SHP77 treated with DMSO at 0.1 percent for 48 hours (cell line): ENCODE results near the gene SLITRK1.

Experiments used
- DNase-seq: peaks from one replicate; lab custom pipeline; 2025; lab: John Stamatoyannopoulos, UW

SLITRK1 gene, protein sequence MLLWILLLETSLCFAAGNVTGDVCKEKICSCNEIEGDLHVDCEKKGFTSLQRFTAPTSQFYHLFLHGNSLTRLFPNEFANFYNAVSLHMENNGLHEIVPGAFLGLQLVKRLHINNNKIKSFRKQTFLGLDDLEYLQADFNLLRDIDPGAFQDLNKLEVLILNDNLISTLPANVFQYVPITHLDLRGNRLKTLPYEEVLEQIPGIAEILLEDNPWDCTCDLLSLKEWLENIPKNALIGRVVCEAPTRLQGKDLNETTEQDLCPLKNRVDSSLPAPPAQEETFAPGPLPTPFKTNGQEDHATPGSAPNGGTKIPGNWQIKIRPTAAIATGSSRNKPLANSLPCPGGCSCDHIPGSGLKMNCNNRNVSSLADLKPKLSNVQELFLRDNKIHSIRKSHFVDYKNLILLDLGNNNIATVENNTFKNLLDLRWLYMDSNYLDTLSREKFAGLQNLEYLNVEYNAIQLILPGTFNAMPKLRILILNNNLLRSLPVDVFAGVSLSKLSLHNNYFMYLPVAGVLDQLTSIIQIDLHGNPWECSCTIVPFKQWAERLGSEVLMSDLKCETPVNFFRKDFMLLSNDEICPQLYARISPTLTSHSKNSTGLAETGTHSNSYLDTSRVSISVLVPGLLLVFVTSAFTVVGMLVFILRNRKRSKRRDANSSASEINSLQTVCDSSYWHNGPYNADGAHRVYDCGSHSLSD

DNA sequence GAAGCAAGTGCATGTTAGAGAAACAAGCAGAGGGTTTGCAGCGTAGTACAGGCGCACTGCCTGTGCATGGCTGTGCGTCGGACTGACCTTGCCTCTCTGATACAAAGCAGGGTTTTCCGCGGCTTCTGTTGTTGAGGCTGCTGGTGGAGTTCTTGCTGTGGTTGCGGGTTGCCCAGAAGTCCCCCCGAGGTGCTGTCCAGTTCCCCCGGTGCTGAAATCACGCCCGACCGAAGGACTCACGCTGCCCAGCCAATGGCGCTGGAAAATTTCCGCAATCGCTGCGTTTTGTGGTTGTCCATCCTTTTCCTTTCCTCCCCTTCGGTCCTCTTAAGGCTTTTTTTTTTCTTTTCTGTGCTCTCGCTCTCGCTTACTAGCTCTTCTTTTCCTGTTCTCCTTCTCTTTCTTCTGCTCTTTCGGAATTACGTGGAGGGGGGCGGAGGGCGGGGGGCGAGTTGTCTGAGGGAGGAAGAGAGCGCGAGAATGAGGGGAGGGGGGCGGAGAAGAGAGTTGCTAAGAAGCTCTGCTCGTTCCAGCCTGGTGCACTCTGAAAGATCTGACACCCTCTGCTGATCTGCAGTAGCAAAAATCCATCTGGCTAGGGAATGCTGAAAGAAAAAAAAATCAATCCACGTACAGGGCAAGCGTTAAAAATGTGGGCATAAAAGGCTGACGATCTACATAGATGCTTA, at the start of gene SLITRK1:
TSS of gene SLITRK1 (minus strand) at position 558 of the 689 bp plus-strand sequence. CDS start 967 bp downstream, outside the sequence.
- peak; percentile 46 for DNase-seq

DNA sequence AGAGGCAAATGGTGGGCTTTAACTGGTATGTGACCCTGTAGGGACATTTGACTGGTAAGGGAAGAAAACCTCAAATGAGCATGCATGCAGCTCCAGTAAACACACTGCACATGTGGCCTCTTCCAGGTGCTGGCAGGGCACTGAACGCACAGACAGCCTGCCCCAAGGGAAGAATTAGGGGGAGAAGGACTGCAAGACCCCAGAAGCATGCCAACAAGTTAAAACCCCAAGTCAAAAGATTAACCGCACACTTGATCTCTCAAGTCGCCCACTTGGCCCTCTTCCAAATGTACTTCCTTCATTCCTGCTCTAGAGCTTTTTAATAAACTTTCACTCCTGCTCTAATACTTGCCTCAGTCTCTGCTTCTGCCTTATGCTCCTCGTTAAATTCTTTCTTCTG, 46.9 kb upstream of the SLITRK1 start:
- no peak for DNase-seq

DNA sequence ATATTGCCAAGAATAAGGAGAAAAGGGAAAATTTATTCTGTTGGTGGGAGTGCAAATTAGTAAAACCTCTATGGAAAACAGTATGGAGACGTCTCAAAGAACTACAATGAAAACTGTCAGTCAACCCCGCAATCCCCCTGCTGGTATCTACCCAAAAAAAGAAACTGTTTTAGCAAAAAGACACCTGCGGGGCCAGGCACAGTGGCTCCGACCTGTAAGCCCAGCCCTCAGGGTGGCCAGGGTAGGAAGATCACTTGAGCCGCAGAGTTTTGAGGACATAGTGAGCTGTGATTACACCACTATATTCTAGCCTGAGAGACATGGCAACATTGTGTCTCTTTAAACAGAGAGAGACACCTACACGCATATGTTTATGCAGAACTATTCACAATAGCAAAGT, 37.5 kb upstream of the SLITRK1 start:
- no peak for DNase-seq

DNA sequence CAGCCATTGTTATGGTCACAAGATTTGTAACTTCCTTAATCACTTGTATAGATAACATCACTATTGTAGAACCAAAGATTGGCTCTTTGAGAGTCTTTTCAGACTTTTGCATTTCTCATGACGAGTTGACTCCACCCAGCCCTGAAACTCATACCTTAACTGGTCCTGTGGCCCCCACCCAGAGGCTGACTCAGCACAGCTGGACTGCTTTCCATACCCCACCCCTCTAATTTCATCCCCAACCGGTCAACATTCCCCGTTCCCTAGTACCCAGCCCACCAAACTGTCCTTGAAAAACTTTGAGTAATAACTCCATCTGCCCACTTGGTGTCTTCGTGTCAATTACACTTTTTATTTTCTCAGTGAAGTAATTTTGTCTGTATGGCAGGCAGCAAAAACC, 32.1 kb upstream of the SLITRK1 start:
- no peak for DNase-seq

DNA sequence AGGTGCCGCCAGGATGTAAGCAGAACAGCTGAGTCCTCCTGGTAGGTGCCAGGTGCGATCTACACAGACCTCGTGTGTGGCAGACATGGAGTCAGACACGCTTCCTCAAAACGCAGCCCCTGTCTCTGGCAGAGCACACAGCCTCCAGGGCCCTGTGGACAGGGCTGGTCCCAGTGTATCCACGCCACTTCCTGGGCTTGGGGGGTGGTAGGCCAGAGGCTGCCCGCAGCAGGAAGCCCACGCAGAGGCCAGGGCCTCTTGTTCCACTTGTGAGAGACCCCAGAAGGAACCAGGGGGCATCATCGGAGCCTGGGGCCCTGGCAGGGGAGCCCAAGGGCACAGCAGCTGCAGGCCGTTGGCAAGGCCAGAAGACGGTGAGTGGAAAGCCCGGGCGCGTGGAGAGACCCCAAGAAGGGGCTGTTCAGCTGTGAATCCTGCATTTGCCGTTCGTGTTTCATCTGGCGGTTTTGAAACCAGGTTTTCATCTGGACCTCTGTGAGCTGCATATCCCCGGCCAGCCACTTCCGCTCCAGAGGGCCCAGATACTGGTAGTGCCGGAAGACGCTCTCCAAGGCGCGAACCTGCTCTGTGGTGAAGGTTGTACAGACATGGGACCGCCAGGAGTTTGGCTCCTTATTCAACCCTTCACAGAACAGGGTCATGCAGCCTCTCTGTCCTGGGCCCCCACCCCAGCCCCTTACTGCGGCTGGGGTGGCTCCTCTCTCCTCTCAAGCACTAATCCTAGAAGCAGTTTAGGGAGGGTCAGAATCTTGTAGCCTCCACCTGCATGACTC, 25.1 kb upstream of the SLITRK1 start:
- DNase-seq = peak; percentile 24

DNA sequence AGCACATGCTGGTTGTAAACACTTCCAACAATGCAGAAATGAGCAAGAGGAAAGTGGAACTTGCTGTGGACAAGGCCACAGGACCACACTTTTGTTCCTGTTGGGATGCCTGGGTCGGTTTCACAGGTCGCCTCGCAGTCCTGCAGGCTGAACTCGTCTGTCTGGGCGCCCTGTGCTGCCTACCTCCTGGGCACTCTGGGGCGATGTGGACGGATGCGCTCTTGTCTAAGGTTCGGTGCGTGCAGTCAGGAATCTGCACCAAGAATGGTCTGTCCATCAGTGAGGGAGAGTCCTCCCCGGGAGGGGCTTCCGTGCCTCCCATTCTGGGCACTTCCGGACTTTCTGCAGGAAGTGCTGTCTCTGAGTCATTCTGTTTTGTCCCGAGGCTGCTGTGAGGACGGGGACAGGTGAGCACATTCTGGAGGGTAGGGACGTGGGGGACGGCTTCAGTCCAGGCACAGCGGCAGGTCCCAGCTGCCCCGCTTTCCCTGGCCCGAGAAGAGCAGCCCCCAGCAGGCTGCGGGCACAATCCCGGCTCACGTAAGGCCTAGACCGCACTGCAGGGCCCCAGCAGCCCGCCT, 24.1 kb upstream of the SLITRK1 start:
- DNase-seq = peak; percentile 84

DNA sequence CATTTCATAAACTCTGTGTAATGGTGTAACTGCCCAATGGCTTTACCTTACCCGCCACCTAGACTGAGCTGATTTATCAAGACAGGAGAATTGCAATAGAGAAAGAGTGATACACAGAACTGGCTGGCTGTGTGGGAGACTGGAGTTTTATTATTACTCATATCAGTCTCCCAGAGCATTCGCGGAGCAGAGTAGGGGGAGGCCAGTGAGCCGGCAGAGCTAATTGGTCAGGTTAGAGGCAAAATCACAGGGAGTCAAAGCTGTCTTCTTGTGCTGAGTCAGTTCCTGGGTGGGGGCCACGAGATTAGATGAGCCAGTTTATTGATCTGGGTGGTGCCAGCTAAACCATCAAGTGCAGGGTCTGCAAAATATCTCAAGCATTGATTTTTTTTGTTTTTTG, 23.4 kb upstream of the SLITRK1 start:
- peak; percentile 81 for DNase-seq

DNA sequence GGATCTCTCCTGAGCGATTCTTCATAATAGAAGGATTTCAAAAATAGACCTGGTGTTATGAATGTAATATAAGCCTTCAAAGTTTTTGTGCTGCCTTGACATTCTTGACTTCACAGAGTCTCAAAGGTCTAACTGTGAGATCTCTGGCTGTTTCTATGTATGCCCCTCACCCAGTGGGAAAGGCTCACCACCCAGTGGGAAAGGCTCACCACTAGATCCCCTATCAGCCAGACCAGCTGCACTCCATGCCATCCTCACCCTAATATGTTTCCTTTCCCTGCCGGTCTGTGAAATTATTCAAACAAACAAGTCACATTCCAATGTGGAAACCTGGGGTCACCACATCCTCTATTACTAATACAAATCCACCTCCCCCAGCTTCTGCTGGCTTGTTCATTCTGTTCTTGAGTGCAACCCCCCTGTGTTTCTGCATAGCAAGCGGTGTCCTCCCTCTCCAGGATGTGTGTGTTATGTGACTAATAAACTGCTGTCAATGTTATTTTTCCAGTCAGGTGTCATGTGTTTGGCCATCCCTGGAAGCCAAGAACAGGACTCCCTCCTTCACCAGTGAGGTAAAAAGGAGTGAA, 13.8 kb upstream of the SLITRK1 start:
- DNase-seq = no peak

DNA sequence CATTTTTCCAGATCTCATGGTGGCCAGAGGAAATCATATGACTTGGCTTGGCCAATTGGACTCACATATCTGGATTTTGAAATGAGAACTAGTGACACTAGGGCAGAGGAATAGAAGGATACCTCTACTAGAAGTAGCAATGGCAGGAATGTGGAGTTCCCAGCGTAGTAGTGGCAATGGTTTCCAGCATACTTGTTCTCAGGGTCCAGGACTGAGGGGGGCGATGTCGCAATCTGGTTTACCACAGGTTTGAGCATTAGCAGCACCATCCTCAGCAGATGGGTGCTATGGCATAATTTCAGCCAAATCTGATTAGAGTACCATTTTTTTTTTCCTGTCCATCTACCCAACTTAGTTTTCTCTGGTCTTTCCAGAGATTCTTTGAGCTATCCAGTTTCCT, 8.1 kb upstream of the SLITRK1 start:
- no peak for DNase-seq

DNA sequence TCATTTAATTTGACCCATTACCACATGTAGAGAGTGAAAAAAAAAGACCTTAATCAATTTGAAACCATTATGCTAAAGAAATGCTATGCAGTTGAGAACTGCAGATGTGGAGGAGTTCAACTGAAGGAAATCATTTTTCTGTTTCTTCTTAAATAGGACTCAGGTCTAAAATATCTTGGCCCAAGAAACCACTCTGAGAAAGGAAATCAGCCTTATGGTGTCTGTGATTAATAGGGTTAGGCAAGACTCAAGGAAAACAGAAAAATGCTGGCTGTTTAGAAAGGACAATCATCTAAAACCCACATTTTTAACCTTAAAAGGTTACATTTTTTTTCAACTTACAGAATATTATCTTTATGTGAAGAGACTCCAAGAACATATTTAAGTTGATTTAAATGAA, 1.9 kb upstream of the SLITRK1 start:
- DNase-seq = no peak

DNA sequence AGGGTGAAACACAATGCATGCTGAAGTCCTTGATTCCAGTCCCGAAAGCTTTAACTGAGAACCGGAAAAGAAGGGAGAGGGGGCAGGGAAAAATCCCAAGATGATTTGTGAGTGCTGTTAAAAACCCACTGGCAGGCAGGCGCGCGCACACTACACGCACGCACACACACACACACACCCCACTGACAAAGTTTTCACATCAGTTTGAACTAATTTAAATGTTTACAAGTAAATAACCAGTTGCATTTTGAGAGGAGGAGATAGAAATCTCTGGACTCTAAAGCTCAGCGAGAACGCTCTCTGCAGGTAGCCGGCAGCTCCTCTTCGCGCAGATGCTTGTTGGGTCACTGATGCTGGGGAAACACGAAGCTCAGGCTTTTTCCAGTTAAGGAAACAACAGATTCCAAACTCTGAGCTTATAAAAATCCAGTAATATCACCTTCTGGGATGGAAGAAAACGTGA, 818 bp upstream of the SLITRK1 start:
- peak; percentile 58 for DNase-seq

DNA sequence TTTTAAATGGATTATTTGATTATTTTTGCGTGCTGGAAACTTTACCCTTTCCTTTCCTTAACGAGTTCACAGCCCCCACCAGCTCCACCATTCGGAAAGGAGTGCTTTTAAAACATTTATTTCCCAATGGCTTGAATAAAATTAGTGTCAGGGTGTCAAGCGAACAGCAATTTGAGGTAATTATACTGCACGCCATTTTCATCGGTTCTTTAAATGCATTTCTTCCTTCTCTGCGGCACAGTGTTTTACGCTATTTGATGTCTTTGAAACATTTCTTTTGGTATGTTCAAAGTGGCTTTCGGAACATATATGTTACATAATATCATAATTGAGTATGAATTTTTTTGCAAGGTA, 309 bp upstream of the SLITRK1 start:
- DNase-seq = no peak

DNA sequence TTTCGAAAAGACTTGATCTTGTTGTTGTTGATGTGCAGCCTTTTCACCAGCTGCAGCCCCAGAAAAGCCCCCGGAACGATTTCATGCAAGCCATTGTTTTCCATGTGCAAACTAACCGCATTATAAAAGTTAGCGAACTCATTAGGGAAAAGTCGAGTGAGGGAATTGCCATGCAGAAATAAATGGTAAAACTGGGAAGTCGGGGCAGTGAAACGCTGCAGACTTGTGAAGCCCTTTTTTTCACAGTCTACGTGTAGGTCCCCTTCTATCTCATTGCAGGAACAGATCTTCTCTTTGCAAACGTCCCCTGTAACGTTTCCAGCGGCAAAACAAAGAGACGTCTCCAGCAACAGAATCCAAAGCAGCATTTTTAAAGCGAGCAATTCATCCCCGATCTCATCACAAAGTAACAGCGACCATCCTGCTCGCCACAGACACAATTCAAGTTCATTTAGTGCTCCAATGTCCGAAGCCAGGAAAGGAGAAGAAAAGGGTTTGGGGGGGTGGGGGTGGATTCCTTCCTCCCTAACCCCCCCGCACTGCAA, 1.1 kb downstream of the SLITRK1 start:
- DNase-seq = no peak

DNA sequence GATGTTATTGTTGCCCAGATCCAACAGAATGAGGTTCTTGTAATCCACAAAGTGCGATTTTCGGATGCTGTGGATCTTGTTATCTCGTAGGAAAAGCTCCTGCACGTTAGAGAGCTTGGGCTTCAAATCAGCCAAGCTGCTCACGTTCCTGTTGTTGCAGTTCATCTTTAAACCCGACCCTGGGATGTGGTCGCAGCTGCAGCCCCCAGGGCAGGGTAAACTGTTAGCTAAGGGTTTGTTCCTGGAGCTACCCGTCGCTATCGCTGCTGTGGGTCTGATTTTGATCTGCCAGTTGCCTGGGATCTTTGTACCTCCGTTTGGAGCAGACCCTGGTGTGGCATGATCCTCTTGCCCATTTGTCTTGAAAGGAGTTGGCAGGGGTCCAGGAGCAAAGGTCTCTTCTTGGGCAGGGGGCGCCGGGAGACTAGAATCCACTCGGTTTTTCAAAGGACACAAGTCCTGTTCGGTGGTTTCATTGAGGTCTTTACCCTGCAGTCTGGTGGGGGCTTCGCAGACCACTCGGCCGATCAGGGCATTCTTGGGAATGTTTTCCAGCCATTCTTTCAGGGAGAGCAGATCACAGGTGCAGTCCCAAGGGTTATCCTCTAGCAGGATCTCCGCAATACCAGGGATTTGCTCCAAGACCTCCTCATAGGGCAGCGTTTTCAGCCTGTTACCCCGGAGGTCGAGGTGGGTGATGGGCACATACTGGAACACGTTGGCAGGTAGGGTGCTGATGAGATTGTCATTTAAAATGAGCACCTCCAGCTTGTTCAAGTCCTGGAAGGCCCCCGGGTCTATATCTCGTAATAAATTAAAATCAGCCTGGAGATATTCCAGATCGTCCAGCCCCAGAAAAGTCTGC, 1.8 kb downstream of the SLITRK1 start:
- no peak for DNase-seq

DNA sequence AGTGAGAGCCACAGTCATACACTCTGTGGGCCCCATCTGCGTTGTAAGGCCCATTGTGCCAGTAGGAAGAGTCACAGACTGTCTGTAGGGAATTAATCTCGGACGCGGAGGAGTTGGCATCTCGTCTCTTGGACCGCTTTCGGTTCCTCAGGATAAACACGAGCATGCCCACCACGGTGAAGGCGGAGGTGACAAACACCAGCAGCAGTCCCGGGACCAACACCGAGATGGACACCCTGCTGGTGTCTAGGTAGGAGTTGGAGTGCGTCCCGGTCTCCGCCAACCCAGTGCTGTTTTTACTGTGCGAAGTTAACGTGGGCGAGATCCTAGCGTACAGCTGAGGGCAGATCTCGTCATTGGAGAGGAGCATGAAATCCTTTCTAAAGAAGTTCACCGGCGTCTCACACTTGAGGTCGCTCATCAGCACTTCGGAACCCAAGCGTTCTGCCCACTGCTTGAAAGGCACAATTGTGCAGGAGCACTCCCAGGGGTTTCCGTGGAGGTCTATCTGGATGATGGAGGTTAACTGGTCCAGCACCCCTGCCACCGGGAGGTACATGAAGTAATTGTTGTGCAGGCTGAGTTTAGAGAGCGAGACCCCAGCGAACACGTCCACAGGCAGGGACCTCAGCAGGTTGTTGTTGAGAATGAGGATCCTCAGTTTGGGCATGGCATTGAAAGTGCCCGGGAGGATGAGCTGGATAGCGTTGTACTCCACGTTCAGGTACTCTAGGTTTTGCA, 2.7 kb downstream of the SLITRK1 start:
- DNase-seq = no peak

DNA sequence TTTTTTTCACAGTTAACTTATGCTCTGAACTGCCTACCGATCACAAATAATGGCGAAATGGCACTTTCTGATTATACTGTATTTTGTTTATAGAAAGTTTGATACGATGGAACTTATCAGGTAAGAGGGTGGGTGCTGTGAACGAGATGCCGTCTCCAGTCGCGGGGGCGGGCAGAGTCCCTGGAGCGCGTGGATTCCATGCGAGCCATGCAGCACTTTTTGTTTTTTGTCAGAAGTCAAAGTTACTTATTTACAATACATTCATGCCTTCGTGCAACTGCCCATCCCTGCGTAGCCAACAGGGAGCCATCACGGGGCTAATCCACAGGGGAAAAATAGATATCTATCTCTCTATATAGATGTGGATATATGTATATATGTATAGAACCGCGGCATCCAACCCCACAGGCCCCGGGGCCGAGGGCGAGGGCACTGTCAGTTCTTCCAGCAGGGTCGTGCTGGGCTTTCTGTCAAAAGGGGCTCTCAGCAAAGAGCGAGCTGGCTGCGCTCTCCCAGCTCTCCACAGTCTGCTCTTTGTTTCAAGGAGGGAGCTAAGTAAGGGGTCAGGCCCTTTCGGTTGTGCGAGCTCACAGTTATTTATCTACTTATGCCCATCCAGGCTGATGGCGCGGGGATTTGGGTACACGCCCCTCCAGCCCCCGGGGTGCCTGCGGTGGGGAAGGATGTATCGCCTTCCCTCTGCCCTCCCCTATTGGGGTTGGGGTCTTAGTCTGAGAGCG, 3.4 kb downstream of the SLITRK1 start:
- no peak for DNase-seq

DNA sequence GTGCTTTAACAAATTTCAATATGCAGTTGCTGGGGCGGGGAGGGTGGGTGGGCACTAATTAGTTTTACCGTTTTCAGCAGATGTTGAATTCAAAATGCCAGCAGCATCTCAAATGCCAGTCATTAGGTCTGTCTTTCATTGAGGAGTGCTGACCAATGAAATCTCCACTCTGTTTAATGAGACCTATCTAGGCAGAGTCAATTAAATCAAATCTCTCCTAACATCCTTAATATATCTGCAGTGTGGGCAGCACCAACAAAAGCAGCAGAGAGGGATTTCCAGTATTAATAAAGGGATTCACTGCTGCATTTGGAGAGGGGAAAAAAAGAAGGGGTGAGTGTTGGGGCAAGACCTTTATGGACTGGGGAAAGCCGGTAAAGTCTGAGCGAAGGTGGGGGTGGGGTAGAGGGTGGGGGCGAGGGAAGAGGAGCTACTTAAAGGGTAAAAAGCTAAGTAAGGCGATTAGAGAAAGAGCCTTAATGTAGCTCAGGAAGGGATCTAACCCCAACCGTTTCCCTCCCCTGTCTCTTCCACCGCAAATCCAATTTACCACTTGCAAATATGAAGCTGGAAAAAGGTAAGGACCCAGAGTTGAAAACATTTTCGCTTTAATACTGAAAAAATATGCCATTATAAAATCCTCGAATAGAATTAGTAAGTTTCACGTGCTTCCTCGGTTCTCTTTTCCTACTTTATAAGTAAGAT, 4.5 kb downstream of the SLITRK1 start:
- no peak for DNase-seq

DNA sequence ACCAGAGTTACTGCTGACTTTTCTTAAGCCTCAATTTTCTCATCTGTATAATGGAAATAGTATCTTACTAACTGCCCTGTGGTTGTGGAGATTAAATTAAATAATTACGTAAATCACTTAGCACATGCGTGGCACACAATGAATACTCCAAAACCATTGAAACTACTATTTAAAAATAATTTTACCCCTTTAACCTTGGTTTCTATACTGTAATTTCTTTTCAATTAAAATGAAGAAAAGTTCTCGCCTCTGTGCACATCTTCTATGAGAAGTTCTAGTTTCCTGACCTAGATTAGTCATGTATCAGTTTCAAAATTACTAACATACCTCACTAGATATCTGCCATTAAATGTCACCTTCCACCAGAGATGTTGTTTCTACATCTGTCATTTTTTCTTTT, 5.7 kb downstream of the SLITRK1 start:
- no peak for DNase-seq
